Type B pancreatic cell (in vitro differentiated cells): ENCODE measurements around the gene ACTMAP. TPM values are rescaled to one million over a fixed set of nuclear protein-coding genes. Genes with fewer than 3 reads are reported as not detected.
A peak's percentile ranks its signal among the peaks of the same experiment; 100 is the strongest.

Source experiments
- DNase-seq: peaks from one replicate; pipeline ENCODE4 v3.0.0; 2021; ENCODE audit warnings: mixed read lengths; ENCODE audit not compliant: unreplicated experiment; ENCODE audit errors: extremely low spot score
- H3K27ac Mint-ChIP-seq: 2 replicates; pipeline ENCODE4 v1.8.0; 2021; ENCODE audit warnings: mild to moderate bottlenecking, mixed read lengths
- H3K27me3 Mint-ChIP-seq: 2 replicates; pipeline ENCODE4 v1.8.0; 2021; ENCODE audit warnings: mixed read lengths
- H3K36me3 Mint-ChIP-seq: 2 replicates; pipeline ENCODE4 v1.8.0; 2021; ENCODE audit warnings: mixed read lengths
- H3K4me1 Mint-ChIP-seq: one replicate; pipeline ENCODE4 v1.8.0; 2021; ENCODE audit warnings: mixed read lengths; ENCODE audit not compliant: unreplicated experiment
- H3K4me3 Mint-ChIP-seq: 2 replicates; pipeline ENCODE4 v1.8.0; 2021; ENCODE audit warnings: mild to moderate bottlenecking, mixed read lengths
- H3K9me3 Mint-ChIP-seq: 2 replicates; pipeline ENCODE4 v1.8.0; 2021; ENCODE audit warnings: mixed read lengths
- CTCF ChIP-seq: fragments of 200-600 bp; sonication (generic); conservative IDR thresholded peaks from 2 replicates; pipeline ENCODE4 v1.5.0; 2021; ENCODE audit warnings: antibody characterized with exemption, mild to moderate bottlenecking
- total RNA-seq: library from RNA; stranded (reverse); gene quantifications from 2 replicates; pipeline ENCODE4 v1.2.1, GENCODE V29; 2021; ENCODE audit warnings: low replicate concordance

Gene ACTMAP
- total RNA-seq, 1 donor from 2014 or later = 16.0 TPM

DNA sequence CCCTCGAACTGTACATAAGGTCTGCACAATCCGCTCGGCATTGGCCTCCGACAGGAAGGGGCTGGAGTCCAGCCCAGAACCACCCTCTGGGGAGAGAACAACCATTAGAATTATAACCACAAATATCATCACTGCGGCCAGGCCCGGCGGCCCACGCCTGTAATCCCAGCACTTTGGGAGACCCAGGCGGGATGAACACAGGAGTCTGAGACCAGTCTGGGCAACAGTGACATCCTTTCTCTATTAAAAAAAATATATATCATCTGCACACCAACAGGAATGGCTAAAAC is 45.0 kb downstream of the ACTMAP start:
- no peak for DNase-seq
- H3K4me3 Mint-ChIP-seq = no peak overlapping the region
- H3K36me3 Mint-ChIP-seq = peaks cover 28% of the 10 kb centered on the region
- TF ChIP-seq CTCF = no peak
- no peaks in the 10 kb centered on the region for H3K9me3 Mint-ChIP-seq
- no peaks in the 10 kb centered on the region for H3K27me3 Mint-ChIP-seq
- no peak overlapping the region for H3K27ac Mint-ChIP-seq
- peaks cover 7% of the 10 kb centered on the region for H3K4me1 Mint-ChIP-seq

DNA sequence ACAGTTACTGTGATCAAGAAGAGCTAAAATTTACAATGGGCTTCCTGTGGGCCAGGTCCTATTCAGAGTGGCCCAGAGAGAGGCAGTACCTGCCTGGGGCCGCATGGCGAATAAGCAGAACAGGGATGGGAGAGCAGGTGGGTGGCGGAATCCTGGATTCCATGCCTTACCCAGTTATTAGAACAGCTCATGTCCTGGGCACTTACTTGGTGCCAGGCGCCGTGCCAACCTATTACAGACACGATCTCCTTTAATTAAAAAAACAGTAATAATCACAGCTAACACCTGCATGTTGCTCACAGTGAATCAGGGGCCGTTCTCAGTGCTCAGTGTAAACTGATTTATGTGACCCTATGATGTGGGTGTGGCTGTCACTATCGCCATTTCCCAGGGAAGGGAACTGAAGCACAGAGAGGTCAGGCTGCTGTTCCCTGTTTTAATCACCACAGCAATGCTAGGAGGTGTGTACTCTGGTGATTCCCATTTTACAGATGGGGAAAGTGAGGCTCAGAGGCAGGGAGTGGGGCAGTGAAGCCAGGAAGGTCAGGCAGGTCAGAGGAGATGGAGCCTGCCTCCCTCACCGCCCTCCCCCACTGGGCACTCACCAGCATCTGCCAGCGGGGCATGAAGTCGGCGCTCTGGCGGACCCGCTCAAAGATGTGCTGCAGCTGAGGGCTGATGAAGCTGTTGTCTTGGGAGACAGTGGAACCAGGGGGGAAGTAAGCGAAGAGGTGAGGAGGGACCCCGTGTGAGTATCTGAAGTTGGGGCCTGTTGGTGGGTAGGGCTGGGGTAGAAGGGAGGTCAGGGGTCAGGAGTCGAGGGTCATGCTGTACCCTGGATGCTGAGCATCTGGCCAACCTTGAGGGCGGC is 45.6 kb downstream of the ACTMAP start:
- Mint-ChIP-seq H3K27ac (no peak overlapping the region), H3K27me3 (no peaks in the 10 kb centered on the region), H3K9me3 (no peaks in the 10 kb centered on the region), H3K36me3 (peaks cover 28% of the 10 kb centered on the region), H3K4me3 (no peak overlapping the region), H3K4me1 (peaks cover 7% of the 10 kb centered on the region)
- DNase-seq = no peak
- TF ChIP-seq CTCF = no peak

DNA sequence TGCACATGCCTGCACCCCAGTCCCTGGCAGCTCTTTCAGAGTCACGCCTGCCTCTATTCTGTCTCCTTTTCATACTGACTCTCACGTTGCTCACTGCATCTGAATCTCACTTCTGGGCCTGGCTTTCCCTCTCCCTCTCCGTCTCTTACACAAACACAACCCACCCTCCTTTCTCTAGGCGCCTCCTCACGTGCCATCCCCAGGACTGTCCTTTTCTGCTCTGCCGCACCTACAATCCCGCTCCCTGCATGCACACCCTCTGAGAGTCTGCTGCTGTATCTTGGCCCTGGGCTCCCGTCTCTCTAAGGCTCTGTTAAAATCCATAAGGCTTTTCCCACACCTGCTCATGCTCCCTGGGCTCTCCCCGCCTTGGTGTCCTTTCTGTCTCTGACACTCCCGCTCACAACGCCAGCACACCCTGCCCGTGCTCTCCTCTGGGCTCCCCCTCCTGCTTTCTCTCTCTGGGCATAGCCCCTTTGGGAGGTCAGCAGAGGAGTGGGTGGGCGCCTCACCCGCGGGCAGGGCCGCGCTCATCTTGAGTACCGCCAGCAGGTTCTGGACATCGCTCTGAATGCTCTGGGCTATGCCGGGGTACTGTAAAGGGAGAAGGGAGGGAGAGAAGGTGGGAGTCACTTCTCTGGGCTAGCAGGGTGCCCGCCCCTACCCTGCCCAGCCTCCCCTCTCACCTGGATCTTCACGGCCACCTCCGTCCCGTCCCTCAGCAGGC is 47.1 kb downstream of the ACTMAP start:
- H3K27ac Mint-ChIP-seq = peak overlapping the region; percentile 69
- no peaks in the 10 kb centered on the region for H3K27me3 Mint-ChIP-seq
- H3K4me3 Mint-ChIP-seq = no peak overlapping the region
- H3K36me3 Mint-ChIP-seq = peaks cover 21% of the 10 kb centered on the region
- no peaks in the 10 kb centered on the region for H3K9me3 Mint-ChIP-seq
- TF ChIP-seq CTCF = no peak
- no peak for DNase-seq
- H3K4me1 Mint-ChIP-seq = peaks cover 7% of the 10 kb centered on the region

GRCh38 chr19:40702337-40703012 is 47.8 kb downstream of the ACTMAP start:
- H3K4me3 Mint-ChIP-seq = no peak overlapping the region
- no peak for DNase-seq
- H3K36me3 Mint-ChIP-seq = peaks cover 21% of the 10 kb centered on the region

DNA sequence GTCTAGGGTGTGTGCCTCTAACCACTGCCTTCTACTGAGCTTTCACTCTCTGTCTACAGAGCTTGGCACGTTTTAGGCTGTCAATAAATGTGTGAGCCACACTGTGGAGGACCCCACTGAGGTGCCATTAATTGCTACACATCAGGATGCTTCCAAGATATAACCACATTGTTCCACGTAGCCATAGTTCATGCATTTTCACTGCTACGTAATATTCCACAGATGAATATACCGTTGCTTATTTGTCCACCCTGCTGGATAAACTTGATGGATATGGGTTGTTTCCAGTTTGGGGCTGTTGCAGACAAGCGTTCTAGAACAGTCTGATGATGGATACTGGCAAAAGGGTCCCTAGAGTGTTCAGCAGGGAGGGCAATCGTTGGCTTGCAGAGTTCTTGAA is 48.5 kb downstream of the ACTMAP start:
- H3K27ac Mint-ChIP-seq = no peak overlapping the region
- DNase-seq = no peak
- H3K27me3 Mint-ChIP-seq = no peaks in the 10 kb centered on the region
- H3K36me3 Mint-ChIP-seq = peaks cover 17% of the 10 kb centered on the region
- peaks cover 7% of the 10 kb centered on the region for H3K4me1 Mint-ChIP-seq
- no peak overlapping the region for H3K4me3 Mint-ChIP-seq
- H3K9me3 Mint-ChIP-seq = no peaks in the 10 kb centered on the region
- TF ChIP-seq CTCF = no peak

More at GRCh38 chr19:40702337-40703012, 47.8 kb downstream of the ACTMAP start:
- peaks cover 7% of the 10 kb centered on the region for H3K4me1 Mint-ChIP-seq
- H3K9me3 Mint-ChIP-seq = no peaks in the 10 kb centered on the region
- peak; percentile 51 for TF ChIP-seq CTCF
- H3K27me3 Mint-ChIP-seq = no peaks in the 10 kb centered on the region
- peak overlapping the region; percentile 69 for H3K27ac Mint-ChIP-seq
